ENCODE measurements around the gene MAN1C1. TPM values are rescaled to one million over a fixed set of nuclear protein-coding genes. Genes with fewer than 3 reads are reported as not detected.

MAN1C1 gene
- total RNA-seq, 4 donors from 2014 or later = 11.0 to 20.9 (median 15.9) TPM

DNA sequence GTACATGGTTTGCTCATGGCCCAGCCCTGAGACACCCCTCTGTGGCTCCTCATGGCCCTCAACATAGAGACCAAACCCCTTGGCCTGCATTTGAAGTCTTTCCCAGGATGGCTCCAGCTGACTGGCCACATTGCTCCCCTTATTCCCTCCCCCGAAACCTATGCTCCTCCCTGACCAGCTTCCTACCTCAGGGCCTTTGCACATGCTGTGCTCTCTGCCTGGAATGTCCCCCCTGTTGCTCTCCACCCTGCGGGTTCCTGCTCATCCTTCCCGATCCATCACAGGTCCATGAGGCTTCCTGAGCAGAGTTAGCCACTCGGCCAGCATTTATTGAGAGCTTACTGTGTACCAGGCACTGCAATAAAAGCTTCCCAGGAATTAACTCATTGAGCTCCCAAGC is 112.5 kb downstream of the MAN1C1 start:
- TF ChIP-seq, protein P1, sequence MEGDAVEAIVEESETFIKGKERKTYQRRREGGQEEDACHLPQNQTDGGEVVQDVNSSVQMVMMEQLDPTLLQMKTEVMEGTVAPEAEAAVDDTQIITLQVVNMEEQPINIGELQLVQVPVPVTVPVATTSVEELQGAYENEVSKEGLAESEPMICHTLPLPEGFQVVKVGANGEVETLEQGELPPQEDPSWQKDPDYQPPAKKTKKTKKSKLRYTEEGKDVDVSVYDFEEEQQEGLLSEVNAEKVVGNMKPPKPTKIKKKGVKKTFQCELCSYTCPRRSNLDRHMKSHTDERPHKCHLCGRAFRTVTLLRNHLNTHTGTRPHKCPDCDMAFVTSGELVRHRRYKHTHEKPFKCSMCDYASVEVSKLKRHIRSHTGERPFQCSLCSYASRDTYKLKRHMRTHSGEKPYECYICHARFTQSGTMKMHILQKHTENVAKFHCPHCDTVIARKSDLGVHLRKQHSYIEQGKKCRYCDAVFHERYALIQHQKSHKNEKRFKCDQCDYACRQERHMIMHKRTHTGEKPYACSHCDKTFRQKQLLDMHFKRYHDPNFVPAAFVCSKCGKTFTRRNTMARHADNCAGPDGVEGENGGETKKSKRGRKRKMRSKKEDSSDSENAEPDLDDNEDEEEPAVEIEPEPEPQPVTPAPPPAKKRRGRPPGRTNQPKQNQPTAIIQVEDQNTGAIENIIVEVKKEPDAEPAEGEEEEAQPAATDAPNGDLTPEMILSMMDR (IDR thresholded peaks at IDR 0.05; ENCODE audit: low read depth) = no peak

GRCh38 chr1:25729790-25730644 is 113.4 kb downstream of the MAN1C1 start:
- TF ChIP-seq, protein P1 (IDR thresholded peaks at IDR 0.05; ENCODE audit: low read depth) = no peak

GRCh38 chr1:25731148-25731547 is 114.6 kb downstream of the MAN1C1 start:
- TF ChIP-seq, protein P1 (IDR thresholded peaks at IDR 0.05; ENCODE audit: low read depth) = no peak

DNA sequence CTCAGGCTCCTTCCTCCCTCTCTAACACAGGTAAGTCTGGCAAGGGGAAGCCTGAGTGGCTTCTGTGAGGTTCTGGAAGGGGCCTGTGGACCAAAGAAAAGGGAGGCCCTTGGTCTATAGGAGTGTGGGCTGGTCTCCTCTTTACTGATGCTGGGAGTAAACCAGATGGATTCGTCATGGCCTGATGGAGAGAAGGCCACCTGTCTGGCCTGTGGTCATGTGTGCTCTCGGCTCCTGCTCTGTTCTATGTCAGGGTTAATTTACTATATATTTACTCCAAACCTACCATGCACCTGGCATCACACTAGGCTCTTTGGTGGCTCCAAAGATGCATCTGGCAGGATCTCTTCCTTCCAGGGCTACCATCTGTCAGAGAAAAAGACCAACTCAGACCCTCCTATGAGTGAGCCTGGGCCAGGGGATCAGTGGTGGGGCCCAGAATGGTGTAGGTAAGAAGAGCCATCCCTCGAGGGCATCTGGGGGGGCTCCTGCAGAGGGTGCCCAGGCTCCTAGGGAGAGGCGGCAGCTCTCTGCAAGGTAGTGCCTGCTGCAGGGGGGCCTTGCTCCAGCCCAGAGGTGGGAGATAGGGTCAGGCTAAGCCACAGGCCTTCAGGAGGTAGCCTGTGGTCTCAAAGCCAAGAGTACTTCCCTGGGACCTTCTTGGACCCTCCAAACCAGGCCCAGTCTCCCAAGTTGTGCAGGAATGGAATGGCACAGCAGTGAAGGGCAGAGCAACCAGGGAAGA is 115.2 kb downstream of the MAN1C1 start:
- TF ChIP-seq, protein P1 (IDR thresholded peaks at IDR 0.05; ENCODE audit: low read depth) = no peak

- TF ChIP-seq, protein P1 (IDR thresholded peaks at IDR 0.05; ENCODE audit: low read depth) = no peak
Observed at GRCh38 chr1:25732821-25733220, 116.2 kb downstream of the MAN1C1 start.

DNA sequence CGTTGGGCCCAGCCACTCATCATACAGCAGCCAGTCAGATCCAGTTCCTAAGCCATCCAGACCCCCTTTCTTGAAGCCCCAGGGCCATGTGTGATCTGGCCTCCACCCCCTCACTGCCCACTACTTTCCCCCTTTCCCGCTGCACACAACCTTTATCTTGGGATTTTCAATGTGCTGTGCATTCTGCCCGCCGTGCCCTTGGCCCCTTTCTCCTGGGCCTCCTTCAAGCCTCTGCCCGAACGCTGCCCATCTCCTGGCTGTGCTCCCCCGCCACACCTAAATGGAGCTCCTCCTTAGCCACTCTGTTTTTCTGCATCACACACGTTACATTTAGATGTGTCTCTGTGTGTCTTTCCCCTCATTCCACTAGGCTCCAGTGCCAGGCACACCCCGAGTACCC is 116.7 kb downstream of the MAN1C1 start:
- TF ChIP-seq, protein P1 (IDR thresholded peaks at IDR 0.05; ENCODE audit: low read depth) = no peak

DNA sequence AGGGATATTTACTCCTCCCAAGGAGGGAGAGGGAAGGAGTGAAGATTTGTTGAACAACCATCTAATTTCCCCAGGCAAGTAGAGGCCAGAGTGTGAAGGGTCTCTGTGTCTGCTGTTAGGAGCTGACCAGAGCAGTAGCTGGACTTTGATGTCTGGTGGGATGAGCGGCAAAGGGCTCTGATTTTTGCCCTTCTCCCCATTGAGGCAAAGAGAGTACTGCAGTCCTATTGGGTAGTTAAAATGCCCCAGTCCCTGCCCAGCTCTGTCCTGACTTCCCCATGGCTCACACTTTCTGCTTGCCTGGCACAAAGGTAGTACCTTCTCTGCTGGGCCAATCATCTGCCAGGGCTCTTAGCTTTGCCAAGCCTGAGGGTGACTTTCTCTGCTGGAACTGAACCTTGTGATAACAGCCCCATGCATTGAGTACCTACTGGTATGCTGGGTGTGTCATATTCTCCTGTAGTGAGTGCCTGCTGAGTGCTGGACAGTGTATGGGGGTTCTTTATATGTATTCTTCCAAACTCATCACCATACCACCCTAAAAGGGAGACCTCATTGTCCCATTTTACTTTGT is 119.5 kb downstream of the MAN1C1 start:
- TF ChIP-seq, protein P1 (IDR thresholded peaks at IDR 0.05; ENCODE audit: low read depth) = no peak

Measured in subcutaneous adipose tissue (tissue), 4 donors.